ENCODE data around the gene CCDC124.

Gene CCDC124

GRCh38 chr19:17933414-17934129 lies 757 bp downstream of the CCDC124 start:
- no peak for DNase-seq (ENCODE audit: low read depth in 2 of 2)

GRCh38 chr19:17936379-17936778 lies 3.6 kb downstream of the CCDC124 start:
- DNase-seq (ENCODE audit: low read depth in 2 of 2): no peak

- DNase-seq (ENCODE audit: low read depth in 2 of 2): no peak
Observed at GRCh38 chr19:17937371-17937900, 4.6 kb downstream of the CCDC124 start.

- peak; percentile 80 for DNase-seq (ENCODE audit: low read depth in 2 of 2)
Observed at GRCh38 chr19:17938092-17938845, 5.5 kb downstream of the CCDC124 start.

- no peak for DNase-seq (ENCODE audit: low read depth in 2 of 2)
Observed at GRCh38 chr19:17942181-17942580, 9.4 kb downstream of the CCDC124 start.

- DNase-seq (ENCODE audit: low read depth in 2 of 2): no peak
Observed at GRCh38 chr19:17942582-17943273, 9.9 kb downstream of the CCDC124 start.

- no peak for DNase-seq (ENCODE audit: low read depth in 2 of 2)
Observed at GRCh38 chr19:17943274-17944221, 10.7 kb downstream of the CCDC124 start.

- DNase-seq (ENCODE audit: low read depth in 2 of 2): no peak
Observed at GRCh38 chr19:17944301-17944700, 11.5 kb downstream of the CCDC124 start.

- DNase-seq (ENCODE audit: low read depth in 2 of 2): no peak
Observed at GRCh38 chr19:17946965-17947784, 14.4 kb downstream of the CCDC124 start.

GRCh38 chr19:17947815-17948513 lies 15.1 kb downstream of the CCDC124 start:
- DNase-seq (ENCODE audit: low read depth in 2 of 2): peak; percentile 93 to 94

GRCh38 chr19:17948514-17948900 lies 15.7 kb downstream of the CCDC124 start:
- DNase-seq (ENCODE audit: low read depth in 2 of 2): no peak

GRCh38 chr19:17948931-17949930 lies 16.4 kb downstream of the CCDC124 start:
- peak in 1 of 2 donors; percentile 29 for DNase-seq (ENCODE audit: low read depth in 2 of 2)

GRCh38 chr19:17949956-17950309 lies 17.1 kb downstream of the CCDC124 start:
- no peak for DNase-seq (ENCODE audit: low read depth in 2 of 2)

- no peak for DNase-seq (ENCODE audit: low read depth in 2 of 2)
Observed at GRCh38 chr19:17950310-17951156, 17.7 kb downstream of the CCDC124 start.

GRCh38 chr19:17951157-17951989 lies 18.6 kb downstream of the CCDC124 start:
- no peak for DNase-seq (ENCODE audit: low read depth in 2 of 2)

Measured in stimulated activated CD4-positive, alpha-beta T cell treated with anti-CD3 and anti-CD28 coated beads, Interleukin-1b, Interleukin-23, amount 100 ng/mL, for 4 hours (primary cell).